DND-41 (cell line): ENCODE measurements around the gene CD109.

ENCODE experiments used
- ATAC-seq: fragments of 200-7000 bp; cut with Tn5 transposase; 3 replicates; pipeline ENCODE4 v1.9.1; 2021; ENCODE audit warnings: low read depth; ENCODE audit not compliant: insufficient read depth
- DNase-seq: peaks from one replicate; pipeline ENCODE4 v3.0.0-alpha.2; 2020
- H2AFZ ChIP-seq: 2 replicates; pipeline ENCODE4 v1.6.0; 2012; ENCODE audit warnings: low read depth, low read length
- H3K27ac ChIP-seq: 2 replicates; pipeline ENCODE4 v1.5.1; 2012; ENCODE audit warnings: low read length, inconsistent platforms
- H3K27me3 ChIP-seq: fragments of 200-600 bp; sonication (generic); 2 replicates; pipeline ENCODE4 v1.6.0; 2012; ENCODE audit warnings: low read length, mild to moderate bottlenecking, inconsistent platforms; ENCODE audit not compliant: insufficient read depth, poor library complexity
- H3K36me3 ChIP-seq: 2 replicates; pipeline ENCODE4 v1.5.1; 2012; ENCODE audit warnings: low read length, inconsistent platforms; ENCODE audit not compliant: insufficient read depth
- H3K4me1 ChIP-seq: 2 replicates; pipeline ENCODE4 v1.5.1; 2012; ENCODE audit warnings: mild to moderate bottlenecking, low read length; ENCODE audit not compliant: insufficient read depth
- H3K4me2 ChIP-seq: 2 replicates; pipeline ENCODE4 v1.6.0; 2012; ENCODE audit warnings: mild to moderate bottlenecking, moderate library complexity, low read length, inconsistent platforms; ENCODE audit not compliant: insufficient read depth
- H3K4me3 ChIP-seq, 2 experiments: fragments of 200-600 bp in 1 of 2; shearing (Covaris generic) in 1 of 2; 2 replicates each; pipeline ENCODE4 v1.5.1; 2012 to 2016; ENCODE audit warnings: inconsistent platforms in 2 of 2, low read length in 2 of 2, mild to moderate bottlenecking in 2 of 2, low read depth in 1 of 2, moderate library complexity in 1 of 2
- H3K79me2 ChIP-seq: 2 replicates; pipeline ENCODE4 v1.6.0; 2012; ENCODE audit warnings: low read length, inconsistent platforms; ENCODE audit not compliant: insufficient read depth
- H3K9ac ChIP-seq: 2 replicates; pipeline ENCODE4 v1.6.0; 2012; ENCODE audit warnings: low read depth, mild to moderate bottlenecking, inconsistent platforms, low read length, moderate library complexity
- H3K9me3 ChIP-seq: 2 replicates; pipeline ENCODE4 v1.5.1; 2012; ENCODE audit warnings: low read length, moderate library complexity, mild to moderate bottlenecking, inconsistent platforms; ENCODE audit not compliant: insufficient read depth, severe bottlenecking
- H4K20me1 ChIP-seq: 2 replicates; pipeline ENCODE4 v1.6.0; 2012; ENCODE audit warnings: low read length; ENCODE audit not compliant: insufficient read depth
- EZH2 ChIP-seq: IDR thresholded peaks from 3 replicates; pipeline ENCODE4 v1.6.1; 2012; ENCODE audit warnings: borderline replicate concordance, low read depth, mild to moderate bottlenecking, moderate library complexity, low read length, inconsistent platforms; ENCODE audit not compliant: severe bottlenecking
- TF ChIP-seq, protein P1 (sequence below): IDR thresholded peaks from 2 replicates; pipeline ENCODE4 v1.5.1; 2012; ENCODE audit warnings: borderline replicate concordance, low read length, moderate library complexity, mild to moderate bottlenecking; ENCODE audit not compliant: poor library complexity, severe bottlenecking; ENCODE audit errors: extremely low read depth

The CD109 gene

DNA sequence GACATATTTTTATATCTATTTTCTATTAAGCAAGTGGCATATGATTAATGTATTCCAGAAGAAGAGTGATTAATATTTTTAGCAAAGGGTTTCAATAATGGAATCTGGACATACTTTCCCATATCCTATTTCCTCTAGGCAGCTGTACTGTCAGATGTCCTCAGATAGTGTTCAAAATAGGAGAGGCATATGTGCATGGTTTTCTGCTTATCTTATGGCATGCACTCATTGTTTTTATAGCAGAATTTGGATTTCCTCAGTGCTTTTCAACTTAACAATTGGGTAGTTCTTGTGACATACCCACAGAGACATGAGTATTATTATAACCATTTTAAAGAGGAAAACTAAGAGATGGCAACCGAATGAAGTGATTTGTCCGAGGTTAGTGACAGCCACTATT lies 29.6 kb upstream of the CD109 start:
- no peak for TF ChIP-seq EZH2
- TF ChIP-seq, protein P1, sequence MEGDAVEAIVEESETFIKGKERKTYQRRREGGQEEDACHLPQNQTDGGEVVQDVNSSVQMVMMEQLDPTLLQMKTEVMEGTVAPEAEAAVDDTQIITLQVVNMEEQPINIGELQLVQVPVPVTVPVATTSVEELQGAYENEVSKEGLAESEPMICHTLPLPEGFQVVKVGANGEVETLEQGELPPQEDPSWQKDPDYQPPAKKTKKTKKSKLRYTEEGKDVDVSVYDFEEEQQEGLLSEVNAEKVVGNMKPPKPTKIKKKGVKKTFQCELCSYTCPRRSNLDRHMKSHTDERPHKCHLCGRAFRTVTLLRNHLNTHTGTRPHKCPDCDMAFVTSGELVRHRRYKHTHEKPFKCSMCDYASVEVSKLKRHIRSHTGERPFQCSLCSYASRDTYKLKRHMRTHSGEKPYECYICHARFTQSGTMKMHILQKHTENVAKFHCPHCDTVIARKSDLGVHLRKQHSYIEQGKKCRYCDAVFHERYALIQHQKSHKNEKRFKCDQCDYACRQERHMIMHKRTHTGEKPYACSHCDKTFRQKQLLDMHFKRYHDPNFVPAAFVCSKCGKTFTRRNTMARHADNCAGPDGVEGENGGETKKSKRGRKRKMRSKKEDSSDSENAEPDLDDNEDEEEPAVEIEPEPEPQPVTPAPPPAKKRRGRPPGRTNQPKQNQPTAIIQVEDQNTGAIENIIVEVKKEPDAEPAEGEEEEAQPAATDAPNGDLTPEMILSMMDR, result no peak
- H4K20me1 ChIP-seq, result no peaks in the 10 kb centered on the region
- ATAC-seq (no peak), DNase-seq (no peak)
- H3K9ac ChIP-seq, result no peak overlapping the region
- no peaks in the 10 kb centered on the region for H3K27me3 ChIP-seq
- H3K4me1 ChIP-seq, result no peaks in the 10 kb centered on the region
- H3K79me2 ChIP-seq, result no peaks in the 10 kb centered on the region
- no peaks in the 10 kb centered on the region for H3K36me3 ChIP-seq
- no peak overlapping the region for H3K4me2 ChIP-seq
- H3K9me3 ChIP-seq, result no peaks in the 10 kb centered on the region
- H2AFZ ChIP-seq, result no peak overlapping the region
- no peak overlapping the region for H3K27ac ChIP-seq
- H3K4me3 ChIP-seq, result no peak overlapping the region

- Histone ChIP-seq H3K4me3 (no peak overlapping the region), H3K9me3 (no peaks in the 10 kb centered on the region), H3K4me2 (no peak overlapping the region), H3K9ac (no peak overlapping the region), H4K20me1 (no peaks in the 10 kb centered on the region), H2AFZ (no peak overlapping the region), H3K27ac (no peak overlapping the region), H3K4me1 (no peaks in the 10 kb centered on the region), H3K36me3 (no peaks in the 10 kb centered on the region), H3K79me2 (no peaks in the 10 kb centered on the region), H3K27me3 (no peaks in the 10 kb centered on the region)
- DNase-seq, result no peak
- no peak for ATAC-seq
- TF ChIP-seq EZH2, result no peak
- TF ChIP-seq, protein P1, result no peak
Observed at GRCh38 chr6:73667798-73668197, 28.2 kb upstream of the CD109 start.

DNA sequence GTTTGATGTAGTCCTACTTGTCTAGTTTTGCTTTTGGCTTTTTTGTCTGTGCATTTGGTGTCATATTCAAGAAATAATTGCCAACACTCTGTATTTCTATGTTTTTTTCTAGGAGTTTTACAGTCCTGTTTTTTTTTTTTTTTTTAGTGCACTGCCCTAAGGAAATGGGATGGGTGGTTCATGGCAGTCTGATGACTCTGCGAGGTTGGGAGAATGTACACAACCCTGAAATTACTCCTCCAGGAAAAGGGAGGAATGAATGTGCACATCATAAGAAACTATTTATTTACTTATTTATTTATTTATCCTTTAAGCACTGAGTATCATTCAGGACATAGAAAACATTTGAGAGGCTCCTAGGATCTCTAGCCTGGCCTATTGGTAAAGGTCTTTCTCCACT lies 27.0 kb upstream of the CD109 start:
- no peak overlapping the region for H3K9ac ChIP-seq
- DNase-seq, result no peak
- H3K4me2 ChIP-seq, result no peak overlapping the region
- no peaks in the 10 kb centered on the region for H3K27me3 ChIP-seq
- no peak overlapping the region for H2AFZ ChIP-seq
- TF ChIP-seq, protein P1, result no peak
- TF ChIP-seq EZH2, result no peak
- H3K36me3 ChIP-seq, result no peaks in the 10 kb centered on the region
- ATAC-seq, result no peak
- no peak overlapping the region for H3K4me3 ChIP-seq
- no peaks in the 10 kb centered on the region for H3K4me1 ChIP-seq
- no peaks in the 10 kb centered on the region for H3K9me3 ChIP-seq
- no peak overlapping the region for H3K27ac ChIP-seq
- no peaks in the 10 kb centered on the region for H4K20me1 ChIP-seq
- no peaks in the 10 kb centered on the region for H3K79me2 ChIP-seq
